Measurements from ENCODE around the gene TCF25.

The TCF25 gene

DNA sequence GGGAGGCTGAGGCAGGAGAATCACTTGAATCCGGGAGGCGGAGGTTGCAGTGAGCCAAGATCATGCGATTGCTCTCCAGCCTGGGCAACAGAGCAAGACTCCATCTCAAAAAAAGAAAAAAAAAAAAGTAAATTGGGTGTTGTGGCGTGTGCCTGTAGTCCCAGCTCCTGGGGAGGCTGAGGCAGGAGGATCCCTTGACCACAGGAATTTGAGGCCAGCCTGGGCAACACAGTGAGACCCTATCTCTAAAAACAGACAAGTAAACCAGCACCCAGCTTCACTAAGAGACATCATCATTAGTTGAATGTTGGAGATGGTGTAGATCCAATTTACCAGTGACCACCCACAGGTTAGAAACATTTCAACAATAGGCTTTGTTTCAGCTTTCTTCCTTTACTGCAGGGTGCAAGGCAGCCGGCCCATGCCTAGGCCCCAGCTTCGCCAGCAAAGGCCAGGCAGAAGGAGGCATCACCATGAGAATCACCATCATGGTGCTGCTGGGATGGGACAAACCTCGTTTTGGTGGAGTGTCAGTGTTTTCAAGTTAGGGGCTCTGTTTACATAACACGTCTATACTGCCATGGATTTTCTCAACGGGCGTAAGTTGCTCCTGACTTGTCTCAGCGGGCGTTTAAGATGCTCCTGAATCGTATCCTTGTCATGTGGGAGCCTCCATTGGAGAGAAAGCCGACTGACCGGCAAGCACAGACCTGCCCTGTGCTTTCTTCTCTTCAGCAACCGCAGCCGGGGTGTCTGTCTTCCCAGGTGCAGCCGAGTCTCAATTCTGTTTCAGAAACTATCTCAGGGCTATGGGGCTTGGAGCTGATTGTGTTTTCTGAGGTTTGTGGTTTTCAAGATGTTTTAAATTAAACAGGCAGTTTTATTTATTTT lies 7.3 kb downstream of the TCF25 start:
- DNase-seq = no peak

DNA sequence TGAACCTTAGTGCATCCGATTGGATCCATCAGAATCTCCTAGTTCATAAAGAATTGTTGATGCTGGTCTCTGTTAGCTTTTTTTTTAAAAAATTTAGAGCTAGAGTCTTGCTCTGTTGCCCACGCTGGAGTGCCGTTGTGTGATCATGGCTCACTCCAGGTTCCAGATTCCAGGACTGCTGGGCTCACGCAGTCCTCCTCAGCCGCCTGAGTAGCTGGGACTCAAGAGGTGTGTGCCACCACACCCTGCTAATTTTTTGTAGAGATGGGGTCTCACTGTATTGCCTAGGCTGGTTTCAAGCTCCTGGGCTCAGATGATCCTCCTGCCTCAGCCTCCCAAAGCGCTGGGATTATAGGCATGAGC lies 8.0 kb downstream of the TCF25 start:
- DNase-seq = no peak

DNA sequence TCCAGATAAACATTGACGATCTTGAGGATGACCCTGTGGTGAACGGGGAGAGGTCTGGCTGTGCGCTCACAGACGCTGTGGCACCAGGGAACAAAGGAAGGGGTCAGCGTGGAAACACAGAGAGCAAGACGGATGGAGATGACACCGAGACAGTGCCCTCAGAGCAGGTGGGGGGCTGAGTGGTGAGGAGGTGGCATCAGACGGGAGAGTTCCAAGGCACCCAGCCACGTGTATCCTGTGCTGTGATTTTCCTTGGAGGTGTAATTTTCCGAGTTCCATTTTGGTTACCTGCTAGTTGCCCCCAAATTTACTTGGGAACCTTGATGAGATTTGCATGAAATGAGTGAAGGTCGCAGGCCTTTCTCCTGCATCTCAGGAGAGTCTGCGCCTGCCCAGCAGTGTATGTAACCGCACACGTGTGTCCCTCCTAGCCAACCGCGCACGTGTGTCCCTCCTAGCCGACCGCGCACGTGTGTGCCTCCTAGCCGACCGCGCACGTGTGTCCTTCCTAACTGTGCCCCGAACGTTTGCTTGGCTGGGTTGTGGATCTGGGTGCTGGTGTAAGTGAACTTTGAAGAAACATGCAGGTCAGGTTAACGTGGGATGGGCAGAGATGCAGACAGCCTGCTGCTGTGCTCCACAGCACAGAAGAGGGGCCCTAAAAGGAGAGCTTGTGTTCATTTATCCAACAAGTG lies 10.1 kb downstream of the TCF25 start:
- DNase-seq = no peak

DNA sequence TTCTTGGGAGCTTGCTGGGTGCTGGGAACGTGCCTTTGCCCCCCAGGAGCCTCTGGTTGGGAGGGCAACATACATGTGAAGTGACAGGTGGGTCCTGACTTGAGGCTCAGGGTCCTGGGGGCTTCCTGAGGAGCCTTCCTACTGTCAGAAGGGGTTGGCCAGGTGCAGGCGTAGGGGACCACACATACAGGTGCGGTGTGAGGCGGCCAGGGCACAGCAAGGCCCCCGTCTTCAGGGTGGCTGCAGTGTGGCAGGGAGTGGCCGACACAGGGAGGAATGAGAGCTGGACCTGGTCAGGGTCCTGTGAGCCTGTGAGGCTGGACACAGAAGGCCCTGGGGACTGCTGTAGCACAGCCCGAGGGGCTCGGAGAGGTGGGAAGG lies 10.6 kb downstream of the TCF25 start:
- no peak for DNase-seq

DNA sequence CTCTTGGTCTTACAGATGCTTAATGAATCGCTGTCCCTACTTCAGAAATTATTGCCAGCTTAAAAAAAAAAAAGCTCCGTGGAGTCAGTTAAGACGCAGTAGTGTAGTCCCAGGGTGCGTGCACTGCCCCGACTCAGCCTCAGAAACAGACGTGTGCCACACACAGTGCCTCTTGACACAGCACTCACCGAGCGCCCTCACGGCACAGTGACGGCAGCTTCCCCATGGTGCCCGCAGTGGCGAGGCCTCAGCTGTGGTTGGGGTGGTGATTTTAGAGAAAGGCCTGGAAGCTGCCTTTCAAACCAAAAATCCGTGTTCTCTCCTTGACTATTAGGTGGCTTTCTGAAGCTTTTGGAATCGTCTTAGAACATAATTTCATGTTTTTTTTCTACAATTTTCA lies 13.9 kb downstream of the TCF25 start:
- DNase-seq = no peak

DNA sequence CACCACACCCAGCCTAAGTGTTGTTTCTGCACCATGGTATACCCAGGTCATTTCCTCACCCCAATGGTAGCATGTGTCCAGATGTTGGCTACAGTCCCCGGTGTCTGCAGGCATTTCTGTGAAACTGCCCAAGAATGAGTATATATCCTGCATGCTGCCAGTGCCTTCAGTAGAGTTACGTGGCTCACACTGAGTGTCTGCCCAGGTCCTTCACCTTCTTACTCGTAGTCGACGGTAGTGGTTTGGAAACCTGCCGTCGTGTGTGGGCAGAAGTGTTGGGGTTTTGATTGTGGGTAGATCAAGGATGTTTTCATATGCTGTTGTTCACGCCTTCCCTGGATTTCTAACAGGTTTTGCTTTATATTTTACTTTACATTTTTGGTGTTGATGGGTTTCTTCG lies 16.8 kb downstream of the TCF25 start:
- no peak for DNase-seq

DNA sequence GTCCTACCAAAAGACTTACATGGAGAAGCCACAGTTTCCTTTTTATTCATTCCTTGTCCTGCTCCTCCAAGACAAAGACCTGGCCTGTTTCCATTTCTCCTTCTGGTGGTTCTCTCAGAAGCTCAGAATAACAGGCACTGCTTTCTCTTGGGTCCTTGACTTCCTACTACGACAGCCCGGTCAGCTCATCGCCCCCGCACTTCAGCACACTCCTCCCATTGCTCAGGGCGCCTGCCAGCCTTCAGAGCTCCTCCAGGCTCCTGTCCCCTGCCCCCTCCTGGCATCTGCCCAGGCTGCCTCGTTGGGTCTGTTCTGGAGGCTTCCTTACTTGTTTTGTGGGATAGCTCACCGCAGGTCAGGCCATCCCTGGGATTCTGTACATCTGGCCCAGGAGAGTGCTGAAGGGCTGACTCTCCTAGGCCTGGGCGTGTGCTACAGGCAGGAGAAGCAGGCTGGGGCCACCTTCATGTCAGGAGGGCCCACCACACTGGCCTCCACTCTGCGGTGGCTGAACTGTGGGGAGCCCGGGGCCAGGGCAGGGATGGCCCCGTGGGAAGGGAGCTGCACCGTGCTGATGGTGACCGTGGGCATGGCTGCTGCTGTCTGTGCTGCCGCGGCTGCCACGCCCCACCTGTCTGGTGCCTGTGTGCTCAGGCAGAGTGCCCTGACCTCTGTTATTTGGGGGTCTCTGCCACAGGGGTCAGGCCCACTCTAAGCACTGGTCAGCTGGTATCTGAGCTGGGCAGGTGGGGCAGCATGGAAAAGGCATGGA lies 17.7 kb downstream of the TCF25 start:
- no peak for DNase-seq

DNA sequence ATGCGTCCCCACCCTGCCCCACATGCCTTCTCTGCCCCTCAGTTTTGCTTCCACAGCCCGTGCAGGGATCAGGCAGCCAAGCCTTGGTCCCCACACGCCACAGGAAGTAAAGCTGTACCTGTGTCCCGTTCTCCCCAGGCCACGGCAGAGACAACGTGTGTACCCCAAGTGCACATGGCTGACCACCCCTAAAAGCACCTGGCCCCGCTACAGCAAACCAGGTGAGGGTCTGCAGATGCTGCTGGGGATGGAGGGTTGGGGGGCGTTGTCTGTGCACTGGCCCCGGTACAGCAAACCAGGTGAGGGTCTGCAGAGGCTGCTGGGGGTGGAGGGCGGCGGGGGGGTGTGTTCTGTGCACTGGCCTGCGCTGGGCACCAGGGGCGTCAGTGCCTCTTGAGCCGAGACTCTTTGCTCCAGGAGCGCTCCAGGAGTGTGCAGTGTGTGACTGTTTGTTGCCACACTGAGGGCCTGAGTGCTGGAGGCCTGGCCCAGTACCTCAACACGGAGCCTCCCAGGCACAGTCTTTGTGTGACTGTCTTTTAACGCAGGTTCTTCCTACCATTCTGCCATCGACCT lies 18.8 kb downstream of the TCF25 start:
- no peak for DNase-seq

DNA sequence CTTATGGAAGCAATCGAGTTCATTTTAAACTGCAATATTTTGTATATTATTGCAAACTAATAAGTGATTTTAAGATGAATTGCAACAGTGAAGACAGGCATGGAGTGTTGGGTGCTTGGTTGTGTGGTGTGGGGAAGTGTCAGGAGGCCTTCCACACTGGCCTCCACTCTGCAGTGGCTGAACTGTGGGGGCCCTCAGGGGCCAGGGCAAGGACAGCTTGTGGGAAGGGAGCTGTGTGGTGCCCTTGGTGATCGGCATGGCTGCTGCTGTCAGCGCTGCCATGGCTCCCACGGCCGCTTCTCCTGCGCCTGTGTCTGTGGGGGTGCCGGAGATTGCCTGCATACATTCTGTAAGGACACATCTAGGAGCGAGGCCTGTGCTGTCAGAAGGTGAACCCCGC lies 19.2 kb downstream of the TCF25 start:
- DNase-seq = no peak

DNA sequence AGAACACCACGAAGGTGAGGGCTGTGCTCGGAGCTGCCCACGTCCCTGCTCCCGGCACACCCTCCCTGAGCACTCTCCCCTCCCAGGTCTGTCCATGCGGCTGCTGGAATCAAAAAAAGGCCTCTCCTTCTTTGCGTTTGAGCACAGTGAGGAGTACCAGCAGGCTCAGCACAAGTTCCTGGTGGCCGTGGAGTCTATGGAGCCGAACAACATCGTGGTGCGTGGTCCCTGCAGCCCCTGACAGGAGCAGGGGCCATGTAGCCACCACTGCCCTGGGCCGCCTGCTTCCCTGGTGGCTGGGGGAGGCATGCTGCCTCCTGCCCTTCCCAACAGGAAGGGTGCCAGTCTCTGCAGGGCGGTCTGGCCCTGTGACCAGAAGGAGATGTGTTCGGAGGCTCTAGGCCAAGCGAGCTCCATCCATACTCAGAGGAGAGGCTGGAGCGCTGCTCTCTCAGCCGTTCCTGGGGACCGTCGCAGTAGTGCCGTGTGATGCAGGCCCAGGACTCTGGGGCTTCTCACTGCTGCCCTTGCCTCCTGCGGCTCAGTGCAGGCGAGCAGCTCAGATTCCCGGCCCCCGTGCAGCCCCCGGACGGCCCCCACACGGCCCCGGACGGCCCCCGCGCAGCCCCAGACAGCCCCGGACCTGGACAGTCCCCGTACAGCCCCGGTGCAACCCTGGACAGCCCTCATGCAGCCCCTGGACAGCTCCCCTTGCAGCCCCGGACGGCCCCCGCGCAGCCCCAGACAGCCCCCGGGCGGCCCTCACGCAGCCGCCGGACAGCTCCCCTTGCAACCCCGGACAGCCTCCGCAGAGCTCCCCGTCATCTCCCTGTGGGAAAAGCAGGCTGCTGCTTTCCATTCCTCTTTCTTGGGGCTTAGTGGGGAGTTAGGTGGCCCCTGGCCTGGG lies 20.5 kb downstream of the TCF25 start:
- no peak for DNase-seq

DNA sequence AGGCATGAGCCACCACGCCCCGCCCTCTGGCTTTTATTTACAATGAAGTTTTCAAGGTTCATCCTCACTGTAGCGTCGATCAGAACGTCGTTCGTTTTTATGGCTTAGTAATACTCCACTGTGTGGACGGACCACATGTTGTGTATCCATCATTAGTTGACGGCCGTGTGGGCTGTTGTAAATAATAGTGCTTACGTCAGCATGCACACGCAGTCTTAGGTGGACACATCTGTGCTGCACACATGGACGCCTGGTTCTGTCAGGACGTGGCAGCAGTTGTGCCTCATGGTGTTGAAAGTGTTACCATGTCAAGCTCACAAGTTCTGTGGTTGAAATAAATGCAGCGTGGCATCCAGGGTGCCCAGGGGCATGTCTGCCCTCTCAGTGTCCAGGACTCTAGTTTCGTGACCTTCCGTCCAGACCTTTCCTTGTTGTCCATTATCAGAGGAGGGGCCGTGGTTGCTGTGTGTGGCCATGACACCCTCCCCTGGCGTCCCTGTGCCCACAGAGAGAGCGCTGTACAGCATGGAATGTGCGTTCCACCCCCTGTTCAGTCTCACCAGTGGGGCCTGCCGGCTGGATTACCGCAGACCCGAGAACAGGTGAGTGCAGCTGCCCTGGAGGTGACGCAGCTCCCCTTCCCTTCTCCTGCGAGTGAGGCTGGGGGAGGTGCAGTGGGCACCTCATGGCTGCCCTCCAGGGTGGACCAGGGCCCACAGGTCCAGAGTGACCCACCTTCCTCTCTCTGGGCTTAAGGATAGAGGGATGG lies 22.3 kb downstream of the TCF25 start:
- no peak for DNase-seq

DNA sequence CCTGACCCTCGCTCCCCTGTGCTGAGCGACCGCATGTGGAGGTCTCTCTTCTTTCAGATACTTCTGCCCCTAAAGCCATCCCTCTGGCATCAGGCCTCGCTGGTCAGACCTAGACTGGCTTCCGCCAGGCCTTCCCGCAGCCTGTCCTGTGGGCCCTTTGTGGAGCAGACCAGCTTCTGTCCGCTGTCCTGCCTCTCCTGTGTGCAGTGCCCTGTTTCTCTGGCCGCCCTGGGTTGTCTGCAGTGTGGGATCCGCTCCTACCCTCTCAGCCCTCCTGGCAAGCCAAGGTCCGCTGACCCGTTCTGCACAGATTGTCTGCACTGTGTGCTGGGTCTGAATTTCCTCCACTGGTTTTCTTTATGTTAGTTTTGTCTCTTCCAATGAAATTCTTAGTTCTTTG lies 23.8 kb downstream of the TCF25 start:
- DNase-seq = no peak

DNA sequence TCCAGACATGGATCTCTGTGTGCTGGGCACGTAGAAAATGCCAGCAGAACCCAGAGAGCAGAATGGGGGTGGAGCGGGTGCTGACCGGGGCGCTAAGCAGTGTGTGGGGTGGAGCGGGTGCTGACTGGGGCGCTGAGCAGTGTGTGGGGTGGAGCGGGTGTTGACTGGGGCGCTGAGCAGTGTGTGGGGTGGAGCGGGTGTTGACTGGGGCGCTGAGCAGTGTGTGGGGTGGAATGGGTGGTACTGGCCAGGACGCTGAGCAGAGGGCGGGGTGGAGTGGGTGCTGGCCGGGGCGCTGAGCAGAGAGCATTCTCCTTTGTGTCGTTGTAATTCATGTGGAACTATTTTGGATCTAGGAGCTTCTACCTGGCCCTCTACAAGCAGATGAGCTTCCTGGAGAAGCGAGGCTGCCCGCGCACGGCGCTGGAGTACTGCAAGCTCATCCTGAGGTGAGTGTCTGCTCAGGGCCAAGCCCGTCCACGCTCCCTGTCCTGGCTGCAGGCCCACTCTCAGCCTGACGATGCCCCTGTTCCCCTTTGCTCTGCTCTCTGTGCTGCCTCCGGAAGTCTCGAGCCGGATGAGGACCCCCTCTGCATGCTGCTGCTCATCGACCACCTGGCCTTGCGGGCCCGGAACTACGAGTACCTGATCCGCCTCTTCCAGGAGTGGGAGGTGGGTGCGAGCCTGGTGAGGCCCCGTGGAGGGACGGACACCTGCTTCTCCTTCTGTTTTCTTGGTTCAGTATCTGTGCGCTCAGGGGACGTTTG lies 25.0 kb downstream of the TCF25 start:
- no peak for DNase-seq

DNA sequence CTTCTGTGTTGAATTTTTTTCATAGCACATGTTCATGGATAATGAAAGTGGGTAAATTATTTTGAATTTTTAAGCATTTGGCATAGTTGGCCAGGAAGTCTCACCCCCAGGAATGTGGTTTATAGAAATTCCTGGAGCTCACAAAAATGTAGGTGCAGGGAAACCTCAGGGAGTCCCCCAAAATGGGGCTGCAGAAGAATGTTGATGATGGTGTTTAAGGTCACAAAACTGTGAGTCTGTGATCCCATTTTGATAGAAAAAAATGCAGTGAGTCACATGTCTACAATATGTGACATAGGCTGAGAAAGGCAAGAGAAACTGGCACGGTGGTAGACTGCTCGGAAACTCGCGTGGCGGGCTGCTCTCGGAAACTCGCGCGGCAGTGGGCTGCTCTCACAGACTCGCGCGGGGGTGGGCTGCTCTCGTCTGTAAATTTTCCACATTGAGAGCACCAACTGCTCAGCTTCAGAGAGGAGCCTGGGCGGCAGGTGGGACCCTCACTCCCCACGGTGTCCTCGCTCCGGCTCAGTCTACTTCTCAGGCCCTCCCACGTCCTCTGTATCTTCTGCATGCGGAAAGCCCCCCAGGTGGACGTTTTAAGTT lies 26.6 kb downstream of the TCF25 start:
- no peak for DNase-seq

DNA sequence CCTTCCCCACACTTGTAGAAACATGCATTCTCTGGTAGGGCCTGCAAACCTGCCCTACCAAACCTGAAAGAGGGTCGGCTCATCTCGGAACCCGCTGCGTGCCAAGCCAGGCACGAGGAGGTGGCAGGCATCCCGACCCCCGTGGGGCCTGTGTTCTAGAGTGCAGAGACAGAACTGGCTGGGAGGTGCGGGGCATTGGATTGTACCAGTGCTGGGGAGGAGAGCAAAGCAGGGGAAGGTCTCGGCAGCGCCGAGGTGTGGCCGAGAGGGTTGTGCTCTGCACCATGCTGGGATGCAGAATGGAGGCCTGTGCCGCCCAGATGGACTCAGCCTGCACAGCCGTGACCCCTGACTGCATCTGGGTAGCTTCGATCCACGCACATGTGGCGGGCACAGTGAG lies 27.5 kb downstream of the TCF25 start:
- DNase-seq = no peak

DNA sequence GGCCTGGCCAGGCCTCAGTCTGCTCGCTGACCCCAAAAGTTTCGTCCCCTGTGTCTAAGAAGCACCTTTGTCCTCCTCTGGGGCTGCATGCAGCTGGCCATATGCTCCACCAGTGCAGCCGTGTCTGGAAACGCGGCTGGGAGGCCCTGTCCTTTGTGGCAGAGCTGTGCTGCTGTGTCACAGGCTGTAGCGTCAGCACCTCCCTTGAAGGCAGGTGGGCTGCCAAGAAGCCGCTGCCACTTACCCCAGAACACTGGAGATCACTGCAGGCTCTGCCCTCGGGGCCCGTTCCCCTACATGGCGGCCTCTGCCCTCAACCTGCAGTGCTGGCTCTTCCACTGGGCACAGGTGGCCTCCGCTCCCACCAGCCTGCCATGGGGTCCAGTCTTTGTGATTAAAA lies 29.6 kb downstream of the TCF25 start:
- DNase-seq = no peak

DNA sequence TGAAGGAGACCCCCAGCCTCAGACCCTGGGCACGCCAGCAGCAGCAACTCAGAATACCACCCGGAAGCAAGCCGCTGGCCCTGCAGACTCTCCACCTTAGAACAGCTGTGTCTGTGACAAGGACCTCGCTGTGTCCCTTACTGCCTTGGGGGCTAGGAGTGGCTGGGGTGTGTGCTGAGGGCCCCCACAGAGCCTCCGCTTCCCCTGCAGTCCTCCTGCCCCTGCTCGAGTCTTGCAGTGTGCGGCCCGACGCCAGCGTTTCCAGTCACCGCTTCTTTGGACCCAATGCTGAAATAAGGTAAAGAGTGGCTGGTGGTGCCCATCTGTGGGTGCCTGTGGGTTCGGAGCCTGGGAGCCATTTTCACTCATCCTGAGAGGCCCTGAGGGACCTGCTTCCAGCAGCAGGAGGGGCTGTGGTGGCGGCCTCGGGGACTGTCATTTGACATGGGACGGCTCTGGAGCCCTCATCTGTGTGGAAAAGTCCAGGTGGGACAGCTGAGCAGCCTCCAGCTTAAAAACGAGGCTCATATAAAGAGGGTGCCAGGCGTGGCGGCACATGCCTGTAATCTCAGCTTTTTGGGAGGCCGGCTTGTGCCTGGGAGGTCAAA lies 30.6 kb downstream of the TCF25 start:
- no peak for DNase-seq

DNA sequence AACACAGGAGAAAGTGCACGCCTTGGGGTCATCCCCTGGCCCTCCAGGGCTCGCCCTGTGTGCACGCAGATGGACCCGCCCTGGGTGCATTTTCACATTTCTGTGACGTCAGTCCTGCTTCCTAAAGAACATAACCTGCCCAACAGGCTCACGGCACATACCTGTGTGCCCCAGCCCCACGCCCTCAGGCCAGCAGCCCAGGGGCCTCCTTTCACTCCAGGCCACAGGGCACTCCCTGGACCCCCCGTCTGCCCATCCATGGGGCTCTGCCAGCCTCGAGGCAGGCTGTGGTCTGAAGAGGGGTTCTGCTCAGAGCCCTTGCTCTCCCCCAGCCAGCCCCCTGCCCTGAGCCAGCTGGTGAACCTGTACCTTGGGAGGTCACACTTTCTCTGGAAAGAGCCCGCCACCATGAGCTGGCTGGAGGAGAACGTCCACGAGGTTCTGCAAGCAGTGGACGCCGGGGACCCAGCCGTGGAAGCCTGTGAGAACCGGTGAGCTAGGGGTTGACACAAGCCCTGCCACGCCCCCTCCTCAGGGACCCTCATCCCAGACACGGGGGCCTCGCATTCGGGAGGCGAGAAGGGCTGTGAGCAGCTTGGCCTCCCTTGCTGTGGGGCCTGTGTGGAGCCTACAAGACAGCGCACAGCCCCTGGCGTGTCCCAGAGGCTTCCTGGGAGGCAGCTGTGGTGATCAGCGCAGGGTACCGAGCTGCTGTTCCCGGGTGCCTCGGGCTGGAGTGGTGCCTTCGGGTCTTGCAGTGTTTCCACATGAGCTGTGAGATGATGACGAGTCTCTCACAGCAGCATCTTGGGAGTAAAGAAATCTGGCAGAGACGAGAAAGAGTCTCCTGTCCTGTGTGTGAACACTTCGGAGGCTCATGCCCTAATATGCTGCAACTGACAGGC lies 31.5 kb downstream of the TCF25 start:
- no peak for DNase-seq
